Hepatocyte (in vitro differentiated cells): Measurements from ENCODE around the gene EEF1AKMT2.

Source experiments
- EZH2 ChIP-seq: fragments of 200-600 bp; sonication (generic); IDR thresholded peaks from 2 replicates; pipeline ENCODE4 v1.6.1; 2016; ENCODE audit warnings: antibody characterized with exemption, mild to moderate bottlenecking, borderline replicate concordance
- TF ChIP-seq, protein P1 (sequence below): fragments of 200-600 bp; sonication (generic); IDR thresholded peaks from 2 replicates; pipeline ENCODE4 v1.5.1; 2016; ENCODE audit warnings: antibody characterized with exemption, mild to moderate bottlenecking; ENCODE audit not compliant: poor library complexity

- TF ChIP-seq, protein P1, sequence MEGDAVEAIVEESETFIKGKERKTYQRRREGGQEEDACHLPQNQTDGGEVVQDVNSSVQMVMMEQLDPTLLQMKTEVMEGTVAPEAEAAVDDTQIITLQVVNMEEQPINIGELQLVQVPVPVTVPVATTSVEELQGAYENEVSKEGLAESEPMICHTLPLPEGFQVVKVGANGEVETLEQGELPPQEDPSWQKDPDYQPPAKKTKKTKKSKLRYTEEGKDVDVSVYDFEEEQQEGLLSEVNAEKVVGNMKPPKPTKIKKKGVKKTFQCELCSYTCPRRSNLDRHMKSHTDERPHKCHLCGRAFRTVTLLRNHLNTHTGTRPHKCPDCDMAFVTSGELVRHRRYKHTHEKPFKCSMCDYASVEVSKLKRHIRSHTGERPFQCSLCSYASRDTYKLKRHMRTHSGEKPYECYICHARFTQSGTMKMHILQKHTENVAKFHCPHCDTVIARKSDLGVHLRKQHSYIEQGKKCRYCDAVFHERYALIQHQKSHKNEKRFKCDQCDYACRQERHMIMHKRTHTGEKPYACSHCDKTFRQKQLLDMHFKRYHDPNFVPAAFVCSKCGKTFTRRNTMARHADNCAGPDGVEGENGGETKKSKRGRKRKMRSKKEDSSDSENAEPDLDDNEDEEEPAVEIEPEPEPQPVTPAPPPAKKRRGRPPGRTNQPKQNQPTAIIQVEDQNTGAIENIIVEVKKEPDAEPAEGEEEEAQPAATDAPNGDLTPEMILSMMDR, result no peak
- TF ChIP-seq EZH2, result no peak
Observed at GRCh38 chr10:124734311-124735166, 57.1 kb downstream of the EEF1AKMT2 start.
